ENCODE data around the gene HIPK2.

Gene HIPK2

DNA sequence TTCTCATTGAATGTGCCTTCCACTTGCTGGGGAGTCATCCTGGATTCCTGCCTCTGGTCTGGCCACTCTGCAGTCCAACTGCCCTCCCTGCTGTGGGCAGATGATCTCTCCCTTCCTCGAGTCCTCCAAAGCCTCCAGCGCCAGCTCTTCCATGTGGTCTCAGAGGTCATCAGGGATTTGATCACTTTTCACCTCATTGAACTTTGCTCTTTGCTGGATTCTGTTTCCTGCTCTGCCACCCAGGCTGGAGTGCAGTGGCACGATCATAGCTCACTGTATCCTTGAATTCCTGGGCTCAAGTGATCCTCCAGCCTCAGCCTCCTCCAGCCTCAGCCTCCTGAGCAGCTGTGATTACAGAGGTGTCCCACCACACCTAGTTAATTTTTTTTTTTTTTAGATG lies 29.2 kb upstream of the HIPK2 start:
- DNase-seq (ENCODE audit: low spot score in 2 of 2): no peak
- Mint-ChIP-seq H3K27ac (no peak overlapping the region), H3K36me3 (peaks cover 12% of the 10 kb centered on the region), H3K4me1 (peaks cover 2% of the 10 kb centered on the region), H3K27me3 (peaks cover 8% of the 10 kb centered on the region), H3K4me3 (no peak overlapping the region), H3K9me3 (peaks cover 9% of the 10 kb centered on the region)
- ATAC-seq (ENCODE audit: low read depth): no peak

- H3K36me3 Mint-ChIP-seq: peaks cover 12% of the 10 kb centered on the region
- no peak overlapping the region for H3K27ac Mint-ChIP-seq
- H3K4me1 Mint-ChIP-seq: peaks cover 7% of the 10 kb centered on the region
- peaks cover 7% of the 10 kb centered on the region for H3K27me3 Mint-ChIP-seq
- H3K9me3 Mint-ChIP-seq: peaks cover 9% of the 10 kb centered on the region
- ATAC-seq (ENCODE audit: low read depth): no peak
- no peak overlapping the region for H3K4me3 Mint-ChIP-seq
- DNase-seq (ENCODE audit: low spot score in 2 of 2): no peak
Measured at GRCh38 chr7:139804571-139804970, 26.8 kb upstream of the HIPK2 start.

DNA sequence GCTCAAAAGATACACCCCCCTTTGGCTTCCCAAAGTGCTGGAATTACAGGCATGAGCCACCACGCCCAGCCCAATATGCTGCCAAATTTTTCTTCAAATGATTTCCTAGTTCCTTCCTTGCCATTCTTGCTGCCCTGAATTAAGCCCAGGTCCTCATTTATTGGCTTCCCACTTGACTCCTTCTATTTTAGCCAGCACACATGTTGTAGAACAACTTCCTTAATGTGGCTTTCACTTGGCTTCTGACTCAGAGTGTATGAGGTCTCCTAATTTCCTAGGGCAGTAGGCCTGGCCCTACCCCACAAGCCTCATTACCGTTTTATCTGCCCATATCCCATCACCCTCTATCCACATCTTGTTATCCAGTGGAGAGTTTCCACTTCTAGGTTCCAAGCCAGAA lies 21.8 kb upstream of the HIPK2 start:
- DNase-seq (ENCODE audit: low spot score in 2 of 2): no peak
- H3K27ac Mint-ChIP-seq: peak overlapping the region; percentile 30
- H3K9me3 Mint-ChIP-seq: peaks cover 13% of the 10 kb centered on the region
- peaks cover 18% of the 10 kb centered on the region for H3K4me1 Mint-ChIP-seq
- ATAC-seq (ENCODE audit: low read depth): no peak
- H3K4me3 Mint-ChIP-seq: no peak overlapping the region
- no peaks in the 10 kb centered on the region for H3K27me3 Mint-ChIP-seq
- peaks cover 11% of the 10 kb centered on the region for H3K36me3 Mint-ChIP-seq

GRCh38 chr7:139798892-139799291 lies 21.1 kb upstream of the HIPK2 start:
- DNase-seq (ENCODE audit: low spot score in 2 of 2) (no peak), ATAC-seq (ENCODE audit: low read depth) (no peak)
- Mint-ChIP-seq H3K27ac (no peak overlapping the region), H3K4me1 (peaks cover 18% of the 10 kb centered on the region), H3K9me3 (peaks cover 12% of the 10 kb centered on the region), H3K36me3 (peaks cover 11% of the 10 kb centered on the region), H3K27me3 (no peaks in the 10 kb centered on the region), H3K4me3 (no peak overlapping the region)

GRCh38 chr7:139798221-139798620 lies 20.4 kb upstream of the HIPK2 start:
- Mint-ChIP-seq H3K36me3 (peaks cover 11% of the 10 kb centered on the region), H3K27ac (no peak overlapping the region), H3K4me1 (peaks cover 18% of the 10 kb centered on the region), H3K4me3 (peak overlapping the region; percentile 1), H3K9me3 (peaks cover 12% of the 10 kb centered on the region), H3K27me3 (no peaks in the 10 kb centered on the region)
- DNase-seq (ENCODE audit: low spot score in 2 of 2) (no peak), ATAC-seq (ENCODE audit: low read depth) (peak; percentile 79)

DNA sequence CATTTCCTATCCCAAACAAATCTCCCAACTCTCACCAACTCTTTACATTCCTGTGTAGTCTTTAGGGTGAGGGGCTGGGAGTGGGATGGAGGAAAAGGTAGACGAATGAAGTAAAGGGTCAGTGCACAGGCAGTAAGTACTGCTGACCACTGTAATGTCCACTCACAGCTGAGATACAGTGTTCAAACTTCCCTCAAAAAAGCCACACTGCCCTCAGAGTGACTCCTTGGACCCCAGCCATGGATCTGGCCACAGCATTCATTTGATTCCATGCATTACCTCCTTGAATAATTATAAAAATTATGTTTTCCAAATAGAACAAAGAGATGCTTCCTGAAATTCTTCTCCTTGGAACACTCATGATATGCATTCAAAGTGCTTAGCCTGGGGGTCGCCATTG lies 19.8 kb upstream of the HIPK2 start:
- H3K36me3 Mint-ChIP-seq: peaks cover 7% of the 10 kb centered on the region
- ATAC-seq (ENCODE audit: low read depth) (no peak), DNase-seq (ENCODE audit: low spot score in 2 of 2) (no peak)
- H3K4me3 Mint-ChIP-seq: no peak overlapping the region
- peaks cover 18% of the 10 kb centered on the region for H3K4me1 Mint-ChIP-seq
- H3K27ac Mint-ChIP-seq: no peak overlapping the region
- peaks cover 6% of the 10 kb centered on the region for H3K9me3 Mint-ChIP-seq
- no peaks in the 10 kb centered on the region for H3K27me3 Mint-ChIP-seq

- DNase-seq (ENCODE audit: low spot score in 2 of 2) (no peak), ATAC-seq (ENCODE audit: low read depth) (no peak)
- Mint-ChIP-seq H3K9me3 (peaks cover 4% of the 10 kb centered on the region), H3K4me3 (no peak overlapping the region), H3K36me3 (peaks cover 5% of the 10 kb centered on the region), H3K27me3 (no peaks in the 10 kb centered on the region), H3K27ac (no peak overlapping the region), H3K4me1 (no peaks in the 10 kb centered on the region)
Measured at GRCh38 chr7:139791316-139791715, 13.5 kb upstream of the HIPK2 start.

- no peak overlapping the region for H3K27ac Mint-ChIP-seq
- H3K4me1 Mint-ChIP-seq: peaks cover 2% of the 10 kb centered on the region
- no peaks in the 10 kb centered on the region for H3K36me3 Mint-ChIP-seq
- H3K4me3 Mint-ChIP-seq: no peak overlapping the region
- DNase-seq (ENCODE audit: low spot score in 2 of 2) (no peak), ATAC-seq (ENCODE audit: low read depth) (no peak)
- no peaks in the 10 kb centered on the region for H3K9me3 Mint-ChIP-seq
- peaks cover 6% of the 10 kb centered on the region for H3K27me3 Mint-ChIP-seq
Measured at GRCh38 chr7:139784648-139785047, 6.8 kb upstream of the HIPK2 start.

DNA sequence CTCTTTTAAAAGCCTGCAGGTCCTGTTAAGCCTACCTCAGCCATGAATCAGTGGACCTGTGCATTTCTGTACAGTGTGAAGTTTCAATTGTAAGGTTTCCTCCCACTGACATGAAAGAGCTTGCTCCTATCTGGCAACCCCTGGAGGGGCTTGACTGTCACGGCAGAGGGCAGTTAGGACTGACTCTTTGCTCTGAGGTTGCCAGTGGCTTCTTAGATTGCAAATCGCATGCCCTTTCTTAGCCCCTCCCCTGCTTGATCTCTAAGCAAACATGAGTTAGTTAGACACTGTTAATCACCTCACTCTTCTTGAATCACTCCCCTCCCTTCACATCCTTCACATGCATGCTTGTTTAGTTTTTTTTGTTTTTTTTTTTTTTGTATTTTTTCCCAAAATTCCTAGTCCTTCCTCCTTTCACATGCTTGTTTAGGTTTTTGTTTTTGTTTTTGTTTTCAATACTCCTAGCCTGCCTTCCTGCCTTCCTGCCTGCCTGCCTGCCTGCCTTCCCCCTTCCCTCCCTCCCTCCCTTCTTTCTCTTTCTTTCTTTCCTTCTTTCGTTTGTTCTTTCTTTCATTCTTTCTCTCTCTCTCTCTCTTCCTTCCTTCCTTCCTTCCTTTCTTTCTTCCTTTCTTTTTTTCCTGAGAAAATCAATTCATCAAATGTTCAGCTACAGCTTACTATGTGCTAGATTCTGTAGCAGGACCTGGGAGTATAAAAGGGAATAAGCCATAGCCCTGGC lies 6.0 kb upstream of the HIPK2 start:
- Mint-ChIP-seq H3K4me1 (peaks cover 6% of the 10 kb centered on the region), H3K36me3 (no peaks in the 10 kb centered on the region), H3K9me3 (no peaks in the 10 kb centered on the region), H3K27me3 (peaks cover 8% of the 10 kb centered on the region), H3K4me3 (no peak overlapping the region), H3K27ac (no peak overlapping the region)
- no peak for DNase-seq (ENCODE audit: low spot score in 2 of 2)
- no peak for ATAC-seq (ENCODE audit: low read depth)

DNA sequence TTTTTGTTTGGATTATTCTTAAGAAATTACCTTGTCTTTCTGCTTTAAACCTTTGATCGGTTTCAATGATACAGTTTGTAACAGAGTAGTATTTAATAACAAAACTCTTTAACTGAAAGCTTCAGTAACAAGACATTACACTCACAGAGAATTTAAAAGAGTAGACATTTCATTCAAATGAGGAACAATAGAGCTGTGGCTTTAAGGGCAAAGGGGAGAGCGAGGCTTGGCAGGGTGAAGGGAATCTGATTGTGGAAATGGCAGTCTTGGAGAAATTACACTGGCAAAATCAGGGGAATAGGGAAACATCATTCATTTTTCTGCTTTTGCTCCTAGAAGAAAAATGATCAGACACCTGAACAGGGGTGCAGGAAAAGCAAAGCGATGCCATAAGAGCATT lies 5.1 kb upstream of the HIPK2 start:
- no peak overlapping the region for H3K27ac Mint-ChIP-seq
- H3K36me3 Mint-ChIP-seq: no peaks in the 10 kb centered on the region

GRCh38 chr7:139777133-139777891 lies 486 bp downstream of the HIPK2 start:
- peak; percentile 16 to 40 for DNase-seq (ENCODE audit: low spot score in 2 of 2)

More for the DNA sequence above, 5.1 kb upstream of the HIPK2 start:
- peaks cover 8% of the 10 kb centered on the region for H3K27me3 Mint-ChIP-seq
- peaks cover 11% of the 10 kb centered on the region for H3K4me1 Mint-ChIP-seq
- DNase-seq (ENCODE audit: low spot score in 2 of 2) (no peak), ATAC-seq (ENCODE audit: low read depth) (no peak)
- no peaks in the 10 kb centered on the region for H3K9me3 Mint-ChIP-seq
- H3K4me3 Mint-ChIP-seq: no peak overlapping the region

GRCh38 chr7:139776486-139777132 lies 1.2 kb downstream of the HIPK2 start:
- ATAC-seq (ENCODE audit: low read depth) (peak; percentile 4), DNase-seq (ENCODE audit: low spot score in 2 of 2) (peak; percentile 18 to 34)
- Mint-ChIP-seq H3K9me3 (no peaks in the 10 kb centered on the region), H3K36me3 (no peaks in the 10 kb centered on the region), H3K27ac (peak overlapping the region; percentile 97), H3K4me3 (peak overlapping the region; percentile 99), H3K4me1 (peaks cover 38% of the 10 kb centered on the region), H3K27me3 (peaks cover 8% of the 10 kb centered on the region)

More at GRCh38 chr7:139777133-139777891, 486 bp downstream of the HIPK2 start:
- Mint-ChIP-seq H3K4me1 (peaks cover 37% of the 10 kb centered on the region), H3K4me3 (peak overlapping the region; percentile 99), H3K27ac (peak overlapping the region; percentile 97), H3K27me3 (peaks cover 8% of the 10 kb centered on the region), H3K36me3 (no peaks in the 10 kb centered on the region), H3K9me3 (no peaks in the 10 kb centered on the region)
- ATAC-seq (ENCODE audit: low read depth): peak; percentile 43

DNA sequence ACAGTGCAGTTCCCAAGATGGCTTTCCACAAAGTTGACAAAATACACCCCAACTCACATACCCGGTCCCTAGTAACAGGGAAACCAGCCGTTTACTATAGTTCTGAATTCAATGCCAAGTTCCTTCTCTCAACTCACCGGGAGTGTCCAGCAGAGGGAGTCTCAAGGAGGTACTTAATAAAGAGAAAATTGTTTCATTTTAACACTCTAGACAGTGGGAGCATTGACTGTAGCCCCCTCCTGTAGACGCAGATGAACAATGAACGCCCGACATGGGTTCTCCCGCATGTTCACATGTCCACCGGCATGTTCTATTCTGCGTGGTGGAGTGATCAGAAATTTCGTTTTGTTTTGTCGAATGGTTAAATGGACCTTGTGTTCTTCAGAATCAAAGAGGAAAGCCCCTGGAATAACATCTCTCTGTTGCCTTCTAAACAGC lies 1.9 kb downstream of the HIPK2 start:
- peak overlapping the region; percentile 97 for H3K27ac Mint-ChIP-seq

DNA sequence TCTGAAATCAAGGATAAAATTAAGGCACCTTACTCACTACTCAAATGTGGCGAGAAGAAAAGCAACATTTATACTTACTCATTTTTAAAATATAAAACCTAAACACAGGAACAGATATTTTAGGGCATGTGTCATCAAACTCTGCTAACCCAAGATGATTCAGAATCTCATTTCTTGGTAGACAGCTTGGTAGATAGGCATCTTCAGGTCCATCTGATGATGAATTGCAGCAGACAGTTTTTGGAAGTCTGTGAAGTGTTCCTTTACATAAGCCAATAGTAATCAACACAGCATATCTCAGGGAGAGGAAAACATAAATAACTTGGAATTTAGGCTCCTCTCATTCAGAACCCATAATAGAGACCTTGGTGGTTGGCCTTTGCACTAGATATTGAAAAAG lies 3.4 kb downstream of the HIPK2 start:
- ATAC-seq (ENCODE audit: low read depth) (no peak), DNase-seq (ENCODE audit: low spot score in 2 of 2) (no peak)
- Mint-ChIP-seq H3K27ac (peak overlapping the region; percentile 38), H3K4me3 (no peak overlapping the region), H3K36me3 (peaks cover 5% of the 10 kb centered on the region), H3K9me3 (no peaks in the 10 kb centered on the region), H3K27me3 (peaks cover 3% of the 10 kb centered on the region), H3K4me1 (peaks cover 46% of the 10 kb centered on the region)

More for the DNA sequence above, 1.9 kb downstream of the HIPK2 start:
- Mint-ChIP-seq H3K36me3 (peaks cover 5% of the 10 kb centered on the region), H3K27me3 (peaks cover 7% of the 10 kb centered on the region), H3K4me1 (peaks cover 45% of the 10 kb centered on the region), H3K4me3 (peak overlapping the region; percentile 99), H3K9me3 (no peaks in the 10 kb centered on the region)
- ATAC-seq (ENCODE audit: low read depth) (peak; percentile 40), DNase-seq (ENCODE audit: low spot score in 2 of 2) (peak; percentile 45 to 50)
